CD4-positive, alpha-beta T cell (primary cell): ENCODE data around the gene DAPK1. TPM values are rescaled to one million over a fixed set of nuclear protein-coding genes. Genes with fewer than 3 reads are reported as not detected.

ENCODE experiments used
- ATAC-seq: fragments of 200-7000 bp; cut with Tn5 transposase; one replicate; pipeline ENCODE4 v1.10.0; 2022; ENCODE audit warnings: mild to moderate bottlenecking; ENCODE audit not compliant: poor library complexity
- CTCF ChIA-PET: fragments of 350-600 bp; sonication (Branson Sonifier 250); formaldehyde crosslinking; loops from one replicate; lab custom pipeline; 2021; ENCODE audit warnings: antibody characterized with exemption, inconsistent platforms; lab: Charles Lee
- POLR2A ChIA-PET: fragments of 350-600 bp; sonication (Branson Sonifier 250); formaldehyde crosslinking; loops from one replicate; lab custom pipeline; 2021; ENCODE audit warnings: antibody characterized with exemption, inconsistent platforms; lab: Charles Lee
- DNase-seq, 14 experiments: peaks; one replicate each; pipeline ENCODE4 v3.0.0-alpha.2; 2013 to 2020; ENCODE audit warnings: mixed read lengths in 2 of 14
- H3K27ac ChIP-seq, 2 donors: one replicate each; pipeline versions ENCODE4 v1.5.1 to v1.7.0; 2013; ENCODE audit warnings: low read length in 2 of 2, low read depth in 1 of 2, mild to moderate bottlenecking in 1 of 2
- H3K27me3 ChIP-seq, 2 experiments: 1 replicate in 1 of 2; 2 replicates in 1 of 2; pipeline versions ENCODE4 v1.6.1 to v1.7.0; 2013; ENCODE audit warnings: low read length in 2 of 2, control low read depth in 1 of 2, mild to moderate bottlenecking in 1 of 2, moderate library complexity in 1 of 2; ENCODE audit not compliant: insufficient read depth in 2 of 2, control insufficient read depth in 1 of 2
- H3K36me3 ChIP-seq: one replicate; pipeline ENCODE4 v1.6.1; 2013; ENCODE audit warnings: low read length, control low read depth; ENCODE audit not compliant: insufficient read depth
- H3K4me1 ChIP-seq: one replicate; pipeline ENCODE4 v1.6.1; 2013; ENCODE audit warnings: low read length, control low read depth; ENCODE audit not compliant: insufficient read depth
- H3K4me3 ChIP-seq: one replicate; pipeline ENCODE4 v1.5.1; 2013; ENCODE audit warnings: mild to moderate bottlenecking, low read length, moderate library complexity
- H3K9me3 ChIP-seq, 2 experiments: 1 replicate in 1 of 2; 2 replicates in 1 of 2; pipeline versions ENCODE4 v1.6.1 to v1.7.0; 2013; ENCODE audit warnings: low read length in 2 of 2, mild to moderate bottlenecking in 2 of 2, control low read depth in 1 of 2, moderate library complexity in 1 of 2; ENCODE audit not compliant: control insufficient read depth in 1 of 2, insufficient read depth in 1 of 2
- H3K27ac Mint-ChIP-seq: one replicate; pipeline ENCODE4 v1.8.0; 2020; ENCODE audit warnings: mixed read lengths
- H3K27me3 Mint-ChIP-seq: one replicate; pipeline ENCODE4 v1.8.0; 2021; ENCODE audit warnings: mixed read lengths
- H3K36me3 Mint-ChIP-seq: one replicate; pipeline ENCODE4 v1.8.0; 2021; ENCODE audit warnings: low read depth, mixed read lengths
- H3K4me1 Mint-ChIP-seq: one replicate; pipeline ENCODE4 v1.8.0; 2021; ENCODE audit warnings: low read depth, mixed read lengths
- H3K4me3 Mint-ChIP-seq: one replicate; pipeline ENCODE4 v1.8.0; 2020; ENCODE audit warnings: mild to moderate bottlenecking, mixed read lengths
- H3K9me3 Mint-ChIP-seq: one replicate; pipeline ENCODE4 v1.8.0; 2020; ENCODE audit warnings: mixed read lengths
- CTCF ChIP-seq: fragments of 200-600 bp; IDR thresholded peaks from one replicate; pipeline ENCODE4 v1.8.0; 2022; ENCODE audit warnings: antibody characterized with exemption, mild to moderate bottlenecking
- intact Hi-C, 2 experiments: fragments of 100-400 bp; cut with DNase I in 1 of 2; cut with micrococcal nuclease in 1 of 2; formaldehyde crosslinking; loops; one replicate each; pipeline versions ENCODE4 v1.15.1 to v1.9.0; 2023 to 2025; cut with DNase I, micrococcal nuclease
- total RNA-seq, 174 experiments: library from RNA in 2 of 174; stranded (reverse) in 2 of 174; gene quantifications; one replicate each; pipeline ENCODE4 v1.2.3 and lab custom pipeline; 2021 to 2026

Gene DAPK1
- total RNA-seq, 2 experiments from 2014 or later: 2.7 TPM

- Mint-ChIP-seq H3K4me3 (no peak overlapping the region), H3K27me3 (no peaks in the 10 kb centered on the region), H3K9me3 (no peaks in the 10 kb centered on the region), H3K27ac (no peak overlapping the region), H3K4me1 (peaks cover 34% of the 10 kb centered on the region), H3K36me3 (no peaks in the 10 kb centered on the region)
- H3K9me3 ChIP-seq: no peaks in the 10 kb centered on the region
- DNase-seq (no peak), ATAC-seq (no peak)
- ChIA-PET CTCF (no interaction called here), POLR2A (no interaction called here)
- no peak for TF ChIP-seq CTCF
- intact Hi-C loops: no loop called here
- H3K27me3 ChIP-seq: no peaks in the 10 kb centered on the region
- no peaks in the 10 kb centered on the region for H3K36me3 ChIP-seq
- peaks cover 29% of the 10 kb centered on the region for H3K4me1 ChIP-seq
- H3K27ac ChIP-seq: no peak overlapping the region
- no peak overlapping the region for H3K4me3 ChIP-seq
Measured at GRCh38 chr9:87714819-87715218, 217.2 kb downstream of the DAPK1 start.

GRCh38 chr9:87716141-87716540 lies 218.5 kb downstream of the DAPK1 start:
- TF ChIP-seq CTCF: no peak
- H3K4me3 ChIP-seq: no peak overlapping the region
- H3K27me3 ChIP-seq: no peaks in the 10 kb centered on the region
- no peaks in the 10 kb centered on the region for H3K36me3 Mint-ChIP-seq
- peaks cover 19% of the 10 kb centered on the region for H3K4me1 ChIP-seq
- H3K9me3 ChIP-seq: no peaks in the 10 kb centered on the region
- peaks cover 25% of the 10 kb centered on the region for H3K4me1 Mint-ChIP-seq
- ATAC-seq (no peak), DNase-seq (no peak)
- no peaks in the 10 kb centered on the region for H3K36me3 ChIP-seq
- no peak overlapping the region for H3K27ac ChIP-seq
- no peaks in the 10 kb centered on the region for H3K9me3 Mint-ChIP-seq
- H3K27ac Mint-ChIP-seq: no peak overlapping the region
- H3K4me3 Mint-ChIP-seq: no peak overlapping the region
- ChIA-PET CTCF (no interaction called here), POLR2A (interaction anchor here (1.0 kb wide), 1 partner anchor 18 kb away, joined by 3 read pairs; no protein-coding TSS in a partner anchor)
- H3K27me3 Mint-ChIP-seq: no peaks in the 10 kb centered on the region
- intact Hi-C loops: no loop called here

- ChIA-PET CTCF (no interaction called here), POLR2A (interaction anchor here (1.0 kb wide), 1 partner anchor 17 kb away, joined by 3 read pairs; no protein-coding TSS in a partner anchor)
- Histone ChIP-seq H3K9me3 (no peaks in the 10 kb centered on the region), H3K27me3 (no peaks in the 10 kb centered on the region), H3K4me3 (no peak overlapping the region), H3K36me3 (no peaks in the 10 kb centered on the region), H3K27ac (no peak overlapping the region), H3K4me1 (peaks cover 9% of the 10 kb centered on the region)
- peaks cover 17% of the 10 kb centered on the region for H3K4me1 Mint-ChIP-seq
- ATAC-seq (no peak), DNase-seq (no peak)
- no peak overlapping the region for H3K27ac Mint-ChIP-seq
- no peaks in the 10 kb centered on the region for H3K9me3 Mint-ChIP-seq
- intact Hi-C loops: no loop called here
- H3K36me3 Mint-ChIP-seq: no peaks in the 10 kb centered on the region
- TF ChIP-seq CTCF: no peak
- no peaks in the 10 kb centered on the region for H3K27me3 Mint-ChIP-seq
- no peak overlapping the region for H3K4me3 Mint-ChIP-seq
Measured at GRCh38 chr9:87717456-87717855, 219.8 kb downstream of the DAPK1 start.
